ENCODE measurements around the gene ARHGEF37.

The ARHGEF37 gene

DNA sequence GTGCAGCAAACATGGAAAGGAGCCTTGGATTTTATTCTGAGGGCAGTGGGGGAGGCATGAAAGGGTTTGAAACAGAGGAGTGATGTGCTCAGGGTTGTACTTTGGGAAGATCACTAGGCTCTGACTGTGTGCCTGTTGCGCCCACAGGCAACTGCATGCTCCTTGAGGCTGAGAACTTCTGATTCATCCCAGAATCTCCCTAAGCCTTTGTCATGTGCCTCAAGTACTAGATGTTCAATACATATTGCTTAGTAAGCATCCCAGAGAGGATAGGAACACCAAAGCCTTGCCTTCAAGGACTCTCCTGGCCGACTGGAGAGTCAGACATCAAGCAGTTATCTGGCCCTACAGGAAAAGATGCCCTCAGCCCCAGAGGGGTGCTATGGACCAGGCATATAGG is 54.1 kb downstream of the ARHGEF37 start:
- Histone ChIP-seq H3K9me3 (ENCODE audit: control insufficient read depth, insufficient read depth, low read length) (no peaks in the 10 kb centered on the region), H3K36me3 (ENCODE audit: insufficient read depth, low read length) (no peaks in the 10 kb centered on the region), H3K9ac (ENCODE audit: low read depth, low read length) (no peak overlapping the region), H3K4me1 (ENCODE audit: insufficient read depth, low read length) (peaks cover 24% of the 10 kb centered on the region)

DNA sequence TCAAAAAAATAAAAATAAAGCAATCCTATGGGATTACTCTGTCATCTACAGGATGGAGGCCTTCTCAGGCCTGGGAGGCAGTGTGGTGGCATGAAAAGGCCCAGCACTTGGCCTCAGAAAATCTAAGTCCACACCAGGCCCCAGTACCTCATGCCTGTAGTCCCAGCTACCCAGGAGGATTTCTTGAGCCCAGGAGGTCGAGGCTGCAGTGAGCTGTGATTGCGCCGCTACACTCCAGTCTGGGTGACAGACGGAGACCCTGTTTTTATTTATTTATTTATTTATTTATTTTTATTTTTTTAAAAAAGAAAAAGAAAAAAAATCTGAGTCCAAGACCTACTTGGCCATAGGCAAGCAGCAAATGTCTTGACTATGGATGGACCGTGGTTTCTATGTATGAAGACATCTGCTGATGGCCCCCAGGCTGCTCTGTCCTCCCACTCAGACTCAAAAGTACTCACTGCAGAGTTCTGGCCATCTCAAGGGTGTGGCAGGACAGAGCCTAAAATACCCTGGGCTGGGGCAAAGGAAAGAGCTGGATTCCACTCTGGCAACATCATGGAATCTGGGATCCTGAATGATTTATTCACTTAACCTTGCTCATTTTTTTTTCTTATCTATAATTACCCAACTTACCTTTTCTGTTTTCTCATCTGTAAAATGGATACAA is 55.0 kb downstream of the ARHGEF37 start:
- H3K9me3 ChIP-seq (ENCODE audit: control insufficient read depth, insufficient read depth, low read length), result no peaks in the 10 kb centered on the region
- H3K9ac ChIP-seq (ENCODE audit: low read depth, low read length), result no peak overlapping the region
- peaks cover 24% of the 10 kb centered on the region for H3K4me1 ChIP-seq (ENCODE audit: insufficient read depth, low read length)
- H3K36me3 ChIP-seq (ENCODE audit: insufficient read depth, low read length), result no peaks in the 10 kb centered on the region

DNA sequence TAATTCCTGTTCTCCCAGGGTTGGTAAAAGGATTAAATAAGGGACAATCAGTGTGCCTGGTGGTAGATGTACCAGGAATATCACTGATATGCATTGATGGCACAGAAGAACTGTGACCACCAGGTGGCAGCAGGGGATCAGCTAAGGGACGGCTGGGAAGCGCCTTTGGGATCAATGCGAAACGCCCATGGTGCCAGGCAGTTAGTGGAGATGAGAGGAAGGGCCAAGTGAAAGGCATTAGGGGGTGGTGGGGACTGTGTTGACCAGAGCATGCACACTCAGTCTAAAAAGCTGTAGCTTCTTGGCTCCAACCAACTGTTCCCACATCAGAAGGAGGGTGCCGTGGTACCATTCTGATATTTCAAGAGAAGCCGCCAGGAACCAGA is 55.6 kb downstream of the ARHGEF37 start:
- no peak overlapping the region for H3K9ac ChIP-seq (ENCODE audit: low read depth, low read length)
- no peaks in the 10 kb centered on the region for H3K36me3 ChIP-seq (ENCODE audit: insufficient read depth, low read length)
- no peaks in the 10 kb centered on the region for H3K9me3 ChIP-seq (ENCODE audit: control insufficient read depth, insufficient read depth, low read length)
- H3K4me1 ChIP-seq (ENCODE audit: insufficient read depth, low read length), result peaks cover 22% of the 10 kb centered on the region

DNA sequence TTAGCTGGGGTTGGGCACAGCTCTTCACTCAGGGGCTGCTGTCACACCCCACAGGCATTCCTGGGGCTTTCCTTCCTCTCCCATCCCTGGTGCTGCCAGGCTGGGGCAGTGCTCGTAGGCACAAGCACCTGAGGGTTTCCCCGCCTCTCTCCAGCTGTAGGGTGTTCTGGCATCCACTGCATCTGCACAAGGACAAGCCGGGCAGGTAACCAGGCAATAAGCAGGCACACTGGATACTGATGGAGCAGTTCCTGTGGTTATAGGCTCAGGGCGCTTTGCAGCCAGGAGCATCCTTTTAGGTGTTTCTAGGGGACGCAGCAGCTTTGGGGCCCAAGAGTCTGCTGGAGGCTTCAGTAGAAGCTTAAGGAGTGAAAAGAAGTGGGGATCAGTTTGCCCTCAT is 56.8 kb downstream of the ARHGEF37 start:
- no peaks in the 10 kb centered on the region for H3K36me3 ChIP-seq (ENCODE audit: insufficient read depth, low read length)
- peaks cover 10% of the 10 kb centered on the region for H3K4me1 ChIP-seq (ENCODE audit: insufficient read depth, low read length)
- no peak overlapping the region for H3K9ac ChIP-seq (ENCODE audit: low read depth, low read length)
- no peaks in the 10 kb centered on the region for H3K9me3 ChIP-seq (ENCODE audit: control insufficient read depth, insufficient read depth, low read length)

DNA sequence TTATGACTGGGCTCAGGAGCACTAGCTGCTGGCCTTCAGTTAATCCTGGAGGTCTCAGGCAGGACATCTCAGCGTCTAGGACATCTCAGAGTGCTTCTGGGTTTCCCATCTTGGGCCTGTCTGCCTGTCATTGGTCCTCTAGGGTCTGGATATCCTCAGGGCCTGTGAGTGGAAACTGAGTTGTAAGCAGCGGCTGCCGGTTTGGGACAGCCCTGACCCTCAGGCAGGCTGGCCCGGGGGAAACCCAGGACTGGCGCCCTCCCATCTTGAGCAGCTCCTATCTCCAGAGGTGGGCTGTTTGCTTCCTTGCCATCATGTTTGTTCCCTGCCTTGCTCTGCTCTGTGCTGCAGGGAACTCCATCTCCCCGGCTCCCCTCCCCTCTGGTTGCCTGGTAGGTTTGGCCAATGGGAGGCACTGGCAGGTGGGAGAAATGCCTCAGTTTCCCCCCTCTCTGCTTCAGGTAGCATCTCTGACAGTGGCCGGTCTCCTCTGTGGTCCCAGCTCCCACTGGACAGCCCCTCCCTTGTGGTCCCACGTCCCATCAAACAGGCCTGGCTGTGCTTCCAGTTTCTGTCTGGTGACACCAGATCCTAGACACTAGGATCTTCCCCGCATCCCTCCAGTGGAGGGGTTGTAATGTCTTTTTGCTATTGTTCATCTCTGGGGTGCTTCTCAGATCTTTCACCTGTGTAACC is 57.4 kb downstream of the ARHGEF37 start:
- Histone ChIP-seq H3K4me1 (ENCODE audit: insufficient read depth, low read length) (peaks cover 7% of the 10 kb centered on the region), H3K9me3 (ENCODE audit: control insufficient read depth, insufficient read depth, low read length) (no peaks in the 10 kb centered on the region), H3K9ac (ENCODE audit: low read depth, low read length) (no peak overlapping the region), H3K36me3 (ENCODE audit: insufficient read depth, low read length) (no peaks in the 10 kb centered on the region)

DNA sequence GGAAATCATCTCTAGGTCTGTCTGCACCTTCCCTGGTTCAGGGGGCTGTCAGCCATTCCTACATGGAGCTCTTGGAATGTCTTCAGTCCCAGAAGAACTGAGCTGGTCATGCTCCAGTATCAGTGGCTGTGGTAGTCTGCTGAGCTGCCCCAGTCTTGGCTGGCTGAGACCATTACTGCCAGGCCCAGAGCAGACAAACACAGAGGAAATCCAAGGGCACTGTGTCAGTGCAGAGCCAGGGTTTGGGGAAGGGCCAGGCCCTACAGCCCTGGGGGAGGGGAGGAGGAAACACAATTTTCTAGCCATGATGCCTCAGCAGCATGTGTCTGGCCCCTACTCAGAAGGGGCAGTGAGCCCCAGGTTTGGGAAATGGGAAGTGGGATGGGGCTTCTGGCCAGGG is 58.4 kb downstream of the ARHGEF37 start:
- Histone ChIP-seq H3K9ac (ENCODE audit: low read depth, low read length) (no peak overlapping the region), H3K9me3 (ENCODE audit: control insufficient read depth, insufficient read depth, low read length) (no peaks in the 10 kb centered on the region), H3K4me1 (ENCODE audit: insufficient read depth, low read length) (peaks cover 5% of the 10 kb centered on the region; the same call in 1 of the 2 replicates), H3K36me3 (ENCODE audit: insufficient read depth, low read length) (no peaks in the 10 kb centered on the region)

DNA sequence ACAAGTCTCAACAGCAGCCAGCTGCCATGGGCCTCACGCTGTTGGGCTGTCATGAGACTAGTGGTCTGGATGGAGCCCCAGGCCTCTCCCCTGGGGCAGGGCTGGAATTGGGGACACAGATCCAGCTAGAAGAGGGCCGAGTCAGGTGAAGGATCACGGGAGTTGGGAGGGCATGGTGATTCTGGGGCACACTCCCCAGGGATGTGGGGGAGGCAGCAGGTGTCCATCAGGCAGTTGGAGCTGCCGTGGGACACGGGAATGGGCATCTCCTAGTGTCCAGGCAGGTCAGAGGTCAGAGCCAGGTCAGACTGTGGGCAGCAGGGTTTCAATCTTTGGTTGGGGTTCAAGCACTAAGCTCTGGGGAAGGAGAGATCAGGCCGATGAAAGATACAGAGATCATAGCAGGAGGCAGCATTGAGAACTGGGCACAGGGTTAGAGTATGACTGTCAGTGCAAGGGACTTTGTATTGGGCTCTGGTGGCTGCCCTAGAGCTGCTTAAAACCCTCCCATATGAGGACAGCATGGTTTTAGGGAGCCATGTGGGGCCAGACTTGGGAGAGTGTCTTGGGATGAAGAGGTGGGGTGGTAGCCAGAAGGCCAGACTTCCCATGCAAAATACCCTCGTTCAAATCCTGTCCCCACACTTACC is 59.2 kb downstream of the ARHGEF37 start:
- Histone ChIP-seq H3K9me3 (ENCODE audit: control insufficient read depth, insufficient read depth, low read length) (no peaks in the 10 kb centered on the region), H3K36me3 (ENCODE audit: insufficient read depth, low read length) (no peaks in the 10 kb centered on the region), H3K9ac (ENCODE audit: low read depth, low read length) (no peak overlapping the region), H3K4me1 (ENCODE audit: insufficient read depth, low read length) (peaks cover 5% of the 10 kb centered on the region; the same call in 1 of the 2 replicates)

DNA sequence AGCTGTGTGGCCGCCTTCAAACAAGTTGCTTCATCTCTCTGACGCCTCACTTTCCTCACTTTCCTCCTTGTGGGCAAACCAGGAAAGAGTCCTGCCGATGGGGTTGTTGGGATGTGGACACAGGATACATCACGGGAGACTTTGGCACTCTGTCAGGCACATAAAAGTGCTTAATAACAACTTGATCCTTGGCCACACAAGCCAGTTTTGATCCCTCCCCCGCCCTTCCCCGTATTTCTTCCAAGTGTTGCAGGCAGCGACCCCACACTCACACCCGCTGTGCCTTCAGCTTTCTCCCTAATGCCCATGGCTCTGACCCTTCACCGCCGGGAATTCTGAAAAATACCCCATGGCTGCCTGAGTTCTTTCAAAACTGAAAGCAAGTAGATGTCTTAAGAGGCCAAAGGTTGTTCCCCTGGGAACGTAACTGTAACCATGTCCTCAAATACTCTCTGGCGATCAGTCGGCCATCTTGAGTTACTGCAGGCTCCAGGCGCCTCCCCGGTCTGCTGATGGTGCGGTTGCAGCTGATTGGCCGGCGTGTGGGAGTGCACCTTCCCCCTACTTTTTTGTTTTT is 59.8 kb downstream of the ARHGEF37 start:
- Histone ChIP-seq H3K9me3 (ENCODE audit: control insufficient read depth, insufficient read depth, low read length) (no peaks in the 10 kb centered on the region), H3K4me1 (ENCODE audit: insufficient read depth, low read length) (peaks cover 5% of the 10 kb centered on the region; the same call in 1 of the 2 replicates), H3K36me3 (ENCODE audit: insufficient read depth, low read length) (no peaks in the 10 kb centered on the region), H3K9ac (ENCODE audit: low read depth, low read length) (no peak overlapping the region)

DNA sequence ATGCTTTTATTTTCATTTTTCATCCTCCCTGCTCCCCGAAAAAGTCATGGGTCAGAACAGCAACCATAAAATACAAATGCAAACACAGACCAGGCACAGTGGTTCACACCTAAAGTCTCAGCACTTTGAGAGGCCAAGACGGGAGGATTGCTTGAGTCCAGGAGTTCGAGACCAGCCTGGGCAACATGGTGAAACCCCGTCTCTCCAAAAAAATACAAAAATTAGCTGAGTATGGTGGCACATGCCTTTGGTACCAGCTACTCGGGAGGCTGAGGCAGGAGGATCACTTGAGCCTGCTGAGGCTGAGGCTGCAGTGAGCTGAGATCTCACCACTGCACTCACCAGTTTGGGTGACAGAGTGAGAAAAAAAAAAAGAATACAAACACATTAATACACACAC is 60.3 kb downstream of the ARHGEF37 start:
- Histone ChIP-seq H3K9me3 (ENCODE audit: control insufficient read depth, insufficient read depth, low read length) (no peaks in the 10 kb centered on the region), H3K4me1 (ENCODE audit: insufficient read depth, low read length) (peaks cover 5% of the 10 kb centered on the region; the same call in 1 of the 2 replicates), H3K9ac (ENCODE audit: low read depth, low read length) (no peak overlapping the region), H3K36me3 (ENCODE audit: insufficient read depth, low read length) (no peaks in the 10 kb centered on the region)

DNA sequence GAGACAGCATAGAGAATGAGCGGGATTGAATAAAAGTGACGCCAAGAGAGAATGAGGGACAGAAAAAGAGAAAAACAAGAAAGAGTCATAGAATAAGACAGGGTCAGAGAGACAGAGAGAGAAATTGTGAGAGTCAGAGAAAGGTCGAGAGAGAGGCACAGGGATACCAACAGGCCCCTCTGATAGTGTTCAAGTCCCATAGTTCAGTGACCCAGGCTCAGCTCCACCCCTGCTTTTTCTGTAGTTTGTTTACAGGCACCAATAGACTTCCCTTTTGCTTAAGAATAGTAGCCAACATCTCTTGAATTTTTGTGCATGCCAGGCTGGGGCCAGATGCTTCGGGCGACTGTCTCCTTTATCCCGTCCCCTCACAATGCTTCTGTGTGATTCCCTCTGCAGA is 62.5 kb downstream of the ARHGEF37 start:
- H3K9ac ChIP-seq (ENCODE audit: low read depth, low read length), result no peak overlapping the region
- no peaks in the 10 kb centered on the region for H3K36me3 ChIP-seq (ENCODE audit: insufficient read depth, low read length)
- no peaks in the 10 kb centered on the region; the same call in 1 of the 2 replicates for H3K9me3 ChIP-seq (ENCODE audit: control insufficient read depth, insufficient read depth, low read length)
- H3K4me1 ChIP-seq (ENCODE audit: insufficient read depth, low read length), result peaks cover 5% of the 10 kb centered on the region; the same call in 1 of the 2 replicates

DNA sequence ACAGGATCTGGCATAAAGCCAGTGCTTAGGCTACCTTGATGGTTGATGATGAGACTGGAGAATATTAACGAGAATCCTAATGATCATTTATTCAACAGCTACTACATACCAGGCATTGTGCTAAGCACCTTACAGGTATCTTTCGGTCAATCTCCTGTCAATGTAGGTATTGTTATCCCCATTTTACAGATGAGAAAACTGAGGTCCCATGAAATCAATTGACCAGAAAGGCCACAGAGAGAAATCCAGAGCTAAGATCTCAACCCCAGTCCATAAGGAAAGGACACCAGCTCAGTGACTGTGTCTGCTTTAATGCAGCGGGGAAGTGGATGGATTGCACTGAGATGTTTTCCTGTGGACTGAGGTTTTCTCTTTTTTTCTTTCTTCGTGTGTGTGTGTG is 63.3 kb downstream of the ARHGEF37 start:
- H3K9ac ChIP-seq (ENCODE audit: low read depth, low read length), result no peak overlapping the region
- no peaks in the 10 kb centered on the region; the same call in 1 of the 2 replicates for H3K9me3 ChIP-seq (ENCODE audit: control insufficient read depth, insufficient read depth, low read length)
- H3K4me1 ChIP-seq (ENCODE audit: insufficient read depth, low read length), result peaks cover 5% of the 10 kb centered on the region; the same call in 1 of the 2 replicates
- no peaks in the 10 kb centered on the region for H3K36me3 ChIP-seq (ENCODE audit: insufficient read depth, low read length)

DNA sequence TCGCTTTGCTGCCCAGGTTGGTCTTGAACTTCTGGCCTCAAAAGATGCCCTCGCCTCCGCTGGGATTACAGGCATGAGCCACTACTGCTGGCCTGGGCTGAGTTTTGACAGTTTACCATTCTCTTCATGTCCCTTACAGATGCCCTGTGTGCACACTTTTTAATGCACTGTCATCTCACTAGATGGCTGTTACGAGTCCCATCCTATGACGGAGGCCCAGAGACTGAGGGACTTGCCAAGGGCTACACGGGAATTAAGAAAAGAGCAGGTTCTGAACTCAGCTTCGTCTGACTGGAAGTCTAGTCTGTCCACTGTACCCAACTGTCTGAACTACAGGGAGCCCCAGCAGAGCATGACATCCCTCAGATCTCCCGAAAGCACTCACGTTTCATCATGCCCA is 63.9 kb downstream of the ARHGEF37 start:
- no peak overlapping the region for H3K9ac ChIP-seq (ENCODE audit: low read depth, low read length)
- peaks cover 5% of the 10 kb centered on the region; the same call in 1 of the 2 replicates for H3K4me1 ChIP-seq (ENCODE audit: insufficient read depth, low read length)
- no peaks in the 10 kb centered on the region; the same call in 1 of the 2 replicates for H3K9me3 ChIP-seq (ENCODE audit: control insufficient read depth, insufficient read depth, low read length)
- no peaks in the 10 kb centered on the region for H3K36me3 ChIP-seq (ENCODE audit: insufficient read depth, low read length)

DNA sequence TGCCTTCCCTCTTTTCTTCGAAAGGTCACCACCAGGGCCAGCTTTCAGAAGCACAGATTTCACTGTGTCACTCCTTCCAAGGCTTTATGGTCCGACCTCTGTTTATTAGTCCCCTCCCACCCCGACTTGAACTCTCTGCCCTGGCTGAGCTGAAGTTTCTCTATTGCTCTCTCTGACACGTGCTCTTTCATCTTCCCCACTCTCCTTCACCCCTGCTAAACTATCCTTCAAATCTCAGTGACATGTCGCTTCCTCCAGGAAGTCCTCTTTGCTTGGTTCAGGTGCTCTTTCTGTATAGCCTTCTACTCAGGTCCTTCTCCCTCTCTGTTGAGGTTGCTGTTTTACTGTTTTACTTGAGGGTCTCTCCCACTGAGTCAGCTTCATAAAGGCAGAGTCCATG is 64.4 kb downstream of the ARHGEF37 start:
- H3K9ac ChIP-seq (ENCODE audit: low read depth, low read length), result no peak overlapping the region
- H3K36me3 ChIP-seq (ENCODE audit: insufficient read depth, low read length), result no peaks in the 10 kb centered on the region
- no peaks in the 10 kb centered on the region; the same call in 1 of the 2 replicates for H3K9me3 ChIP-seq (ENCODE audit: control insufficient read depth, insufficient read depth, low read length)
- H3K4me1 ChIP-seq (ENCODE audit: insufficient read depth, low read length), result peaks cover 5% of the 10 kb centered on the region; the same call in 1 of the 2 replicates

DNA sequence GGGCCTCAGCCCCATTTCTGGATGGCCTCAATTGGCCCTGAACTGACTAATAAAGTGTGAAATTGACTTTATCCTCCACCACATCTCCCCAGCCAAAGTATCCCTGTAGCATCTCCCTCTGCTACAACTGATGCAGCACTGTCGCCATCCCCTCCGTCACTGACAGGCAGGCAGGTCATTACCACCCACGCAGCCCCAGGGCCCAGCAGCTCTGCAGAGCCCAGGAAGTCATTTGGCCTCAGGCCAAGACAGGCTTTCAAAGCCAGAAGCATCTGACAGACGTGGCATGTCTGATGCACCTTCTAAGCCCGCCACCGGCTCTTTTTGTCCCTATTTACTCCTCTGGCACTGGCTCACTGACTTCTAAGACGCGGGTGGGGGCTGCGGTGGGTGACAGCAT is 65.3 kb downstream of the ARHGEF37 start:
- H3K4me1 ChIP-seq (ENCODE audit: insufficient read depth, low read length), result peaks cover 5% of the 10 kb centered on the region; the same call in 1 of the 2 replicates
- no peaks in the 10 kb centered on the region; the same call in 1 of the 2 replicates for H3K9me3 ChIP-seq (ENCODE audit: control insufficient read depth, insufficient read depth, low read length)
- H3K9ac ChIP-seq (ENCODE audit: low read depth, low read length), result no peak overlapping the region

More for the DNA sequence above, 65.3 kb downstream of the ARHGEF37 start:
- H3K36me3 ChIP-seq (ENCODE audit: insufficient read depth, low read length), result no peaks in the 10 kb centered on the region
